Measurements from ENCODE around the gene ERICH6B.
"Not testable (repeated sequence)": the region's sequence is repeated elsewhere in the genome, so short reads cannot be mapped to it uniquely, and the experiment has no call there.

Gene ERICH6B

DNA sequence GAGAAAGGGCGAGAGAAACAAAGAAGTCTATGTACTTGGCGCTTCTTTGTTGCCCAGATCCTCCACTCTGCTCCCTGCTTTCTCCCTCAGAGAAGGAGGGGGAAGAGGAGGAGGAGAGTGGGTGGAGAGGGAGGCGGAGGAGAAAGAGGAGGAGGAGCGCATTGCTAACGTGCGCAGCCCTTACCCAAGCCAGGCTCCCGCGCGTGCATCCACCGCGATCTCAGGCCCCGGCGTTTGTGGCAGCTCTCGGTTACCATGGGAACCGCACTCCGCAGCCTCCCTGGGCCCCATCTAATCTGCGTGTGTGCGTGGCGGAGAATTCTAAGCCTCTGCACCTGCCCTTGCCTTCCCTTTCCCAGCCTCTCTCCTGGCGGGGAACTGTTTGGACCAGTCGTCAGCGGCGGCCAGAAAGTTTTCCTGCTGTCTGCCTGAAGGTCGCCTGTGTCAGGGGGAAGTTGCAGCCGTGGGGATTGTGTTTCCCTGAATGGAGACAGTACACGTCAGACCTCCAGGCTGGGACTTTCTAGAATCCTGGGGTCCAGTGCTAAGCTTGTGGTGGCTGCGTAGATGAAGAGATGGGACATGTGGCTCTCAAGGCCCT is at the start of gene ERICH6B:
ERICH6B (minus strand) TSS at position 239 of the 601 bp plus-strand sequence. CDS start 18,734 bp downstream, outside the sequence.
- no peak for DNase-seq

DNA sequence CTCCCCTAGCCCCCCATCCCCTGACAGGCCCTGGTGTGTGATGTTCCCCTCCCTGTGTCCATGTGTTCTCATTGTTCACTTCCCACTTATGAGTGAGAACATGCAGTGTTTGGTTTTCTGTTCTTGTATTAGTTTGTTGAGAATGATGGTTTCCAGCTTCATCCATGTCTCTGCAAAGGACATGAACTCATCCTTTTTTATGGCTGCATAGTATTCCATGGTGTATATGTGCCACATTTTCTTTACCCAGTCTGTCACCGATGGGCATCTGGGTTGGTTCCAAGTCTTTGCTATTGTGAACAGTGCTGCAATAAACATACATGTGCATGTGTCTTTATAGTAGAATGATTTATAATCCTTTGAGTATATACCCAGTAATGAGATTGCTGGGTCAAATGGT is 47.4 kb upstream of the ERICH6B start:
- DNase-seq: not testable (repeated sequence)

DNA sequence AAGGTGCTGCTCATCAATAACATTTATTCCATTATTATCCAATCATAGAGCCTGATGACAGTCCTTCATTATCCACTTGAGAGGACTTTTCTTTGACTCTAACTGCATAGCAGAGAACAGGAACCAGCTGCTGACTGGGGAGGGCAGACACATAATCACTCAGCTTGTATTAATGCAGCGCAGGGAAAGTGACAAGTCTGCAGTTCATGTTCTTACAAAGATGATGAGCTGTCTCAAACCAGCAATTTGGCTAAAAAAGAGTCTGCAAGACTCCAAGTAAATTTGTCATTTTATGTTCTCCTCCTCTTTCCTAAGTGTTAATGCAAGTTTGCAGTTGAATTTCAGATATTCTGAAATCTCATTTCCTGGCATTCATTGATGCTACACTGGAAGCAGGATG is 46.6 kb upstream of the ERICH6B start:
- no peak for DNase-seq

DNA sequence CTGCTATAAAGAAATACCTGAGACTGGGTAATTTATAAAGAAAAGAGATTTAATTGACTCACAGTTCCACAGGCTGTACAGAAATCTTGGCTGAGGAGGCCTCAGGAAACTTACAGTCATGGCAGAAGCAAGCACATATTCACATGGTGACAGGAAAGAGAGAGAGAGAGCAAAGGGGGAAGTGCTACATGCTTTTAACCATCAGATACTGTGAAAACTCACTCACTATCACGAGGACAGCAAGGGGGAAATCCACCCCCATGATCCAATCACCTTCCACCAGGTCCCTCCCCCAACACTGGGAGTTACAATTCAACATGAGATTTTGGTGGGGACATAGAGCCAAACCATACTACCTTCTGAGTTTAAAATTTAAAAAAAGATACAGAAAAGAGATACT is 44.9 kb upstream of the ERICH6B start:
- DNase-seq: not testable (repeated sequence)

DNA sequence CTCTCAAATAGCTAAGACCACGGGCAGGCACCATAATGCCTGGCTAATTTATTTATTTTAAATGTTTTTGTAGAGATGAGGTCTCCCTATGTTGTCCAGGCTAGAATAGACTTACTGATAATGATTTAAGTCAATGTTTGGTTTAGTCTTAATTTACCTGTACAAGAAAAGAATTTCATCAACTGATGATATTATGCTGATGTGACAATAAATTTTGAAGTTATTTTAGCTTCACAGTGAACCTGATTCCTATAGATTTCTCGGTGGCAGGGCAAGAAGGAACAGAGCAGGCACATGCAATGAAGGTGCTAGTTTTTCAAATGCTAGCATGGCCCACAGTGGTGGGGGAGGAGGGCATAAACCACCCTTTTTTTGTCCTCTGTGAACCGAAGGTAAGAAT is 44.0 kb upstream of the ERICH6B start:
- no peak for DNase-seq

DNA sequence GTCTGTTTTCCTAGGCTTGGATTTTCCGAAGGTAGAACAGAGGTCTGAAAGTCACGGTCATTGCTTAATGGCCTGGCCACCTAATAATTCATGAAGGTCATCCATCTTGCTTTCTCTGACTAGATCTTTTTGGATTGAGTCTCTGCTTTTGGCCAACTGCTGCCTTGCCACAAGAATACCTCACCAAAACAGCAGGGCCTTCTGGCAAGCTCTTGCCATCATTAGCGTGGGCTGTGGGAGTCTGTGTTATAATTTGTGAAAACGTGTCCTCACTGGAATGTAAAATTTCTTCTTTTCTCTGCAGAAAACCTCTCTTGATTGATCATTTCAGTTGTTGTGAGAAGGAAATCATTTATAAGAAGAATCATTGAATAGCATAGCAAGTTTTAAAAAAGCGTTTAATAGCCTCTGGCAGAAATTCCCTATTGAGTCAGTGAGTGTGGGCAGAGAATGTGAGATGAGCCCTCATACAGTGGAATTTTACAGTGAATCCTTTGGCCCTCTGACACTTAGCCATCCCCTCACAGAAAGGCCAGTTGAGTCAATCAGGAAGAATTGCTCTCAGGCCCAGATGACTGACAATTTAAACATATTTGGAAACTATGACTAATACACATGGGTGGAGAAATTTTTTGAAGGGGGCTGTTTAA is 43.2 kb upstream of the ERICH6B start:
- no peak for DNase-seq

DNA sequence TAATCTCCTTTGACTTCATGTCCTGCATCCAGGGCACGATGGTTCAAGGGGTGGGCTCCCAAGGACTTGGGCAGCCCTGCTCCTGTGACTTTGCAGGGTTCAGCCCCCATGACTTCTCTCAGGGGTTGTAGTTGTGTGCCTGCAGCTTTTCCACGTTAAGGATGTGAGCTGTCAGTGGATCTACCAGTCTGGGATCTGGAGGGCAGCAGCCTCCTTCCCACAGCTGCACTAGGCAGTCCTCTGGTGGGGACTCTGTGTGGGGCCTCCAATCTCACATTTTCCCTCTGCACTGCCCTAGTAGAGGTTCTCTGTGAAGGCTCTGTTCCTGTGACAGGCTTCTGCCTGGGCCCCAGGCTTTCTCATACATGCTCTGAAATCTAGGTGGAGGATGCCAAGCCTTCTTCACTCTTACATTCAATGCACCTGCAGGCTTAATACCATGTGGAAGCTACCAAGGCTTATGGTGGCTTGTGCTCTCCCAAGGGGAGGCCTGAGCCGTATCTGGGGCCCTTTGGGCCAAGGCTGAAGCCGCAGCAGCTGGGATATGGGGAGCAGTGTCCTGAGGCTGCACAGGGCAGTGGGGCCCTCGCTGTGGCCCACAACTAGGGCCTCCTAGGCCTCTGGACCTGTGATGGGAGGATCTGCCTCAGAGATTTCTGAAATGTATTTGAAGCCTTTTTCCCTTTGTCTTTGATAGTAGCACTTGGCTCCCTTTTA is 39.3 kb upstream of the ERICH6B start:
- no peak for DNase-seq

DNA sequence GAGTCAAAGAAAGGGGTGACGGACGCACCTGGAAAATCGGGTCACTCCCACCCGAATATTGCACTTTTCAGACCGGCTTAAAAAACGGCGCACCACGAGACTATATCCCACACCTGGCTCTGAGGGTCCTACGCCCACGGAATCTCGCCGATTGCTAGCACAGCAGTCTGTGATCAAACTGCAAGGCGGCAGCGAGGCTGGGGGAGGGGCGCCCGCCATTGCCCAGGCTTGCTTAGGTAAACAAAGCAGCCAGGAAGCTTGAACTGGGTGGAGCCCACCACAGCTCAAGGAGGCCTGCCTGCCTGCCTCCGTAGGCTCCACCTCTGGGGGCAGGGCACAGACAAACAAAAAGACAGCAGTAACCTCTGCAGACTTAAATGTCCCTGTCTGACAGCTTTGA is 29.7 kb upstream of the ERICH6B start:
- DNase-seq: not testable (repeated sequence)

DNA sequence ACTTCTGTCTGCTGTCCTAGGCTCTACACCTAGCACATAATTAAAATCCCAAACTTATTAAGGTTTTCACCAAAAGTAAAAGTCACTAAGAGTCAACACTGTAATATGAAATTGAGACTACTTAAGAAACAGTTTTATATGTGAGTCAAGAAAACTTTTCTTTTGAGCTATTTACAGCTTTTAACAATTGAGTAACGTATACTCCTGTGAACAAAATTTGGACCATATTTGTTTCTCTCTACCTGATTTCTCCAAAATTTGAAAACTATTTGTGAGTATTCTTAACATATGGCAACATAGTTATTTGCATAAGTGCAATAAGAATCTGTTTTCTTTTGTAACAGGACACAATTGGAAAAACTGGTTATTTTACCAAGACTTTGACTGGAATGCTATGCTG is 26.6 kb upstream of the ERICH6B start:
- not testable (repeated sequence) for DNase-seq

DNA sequence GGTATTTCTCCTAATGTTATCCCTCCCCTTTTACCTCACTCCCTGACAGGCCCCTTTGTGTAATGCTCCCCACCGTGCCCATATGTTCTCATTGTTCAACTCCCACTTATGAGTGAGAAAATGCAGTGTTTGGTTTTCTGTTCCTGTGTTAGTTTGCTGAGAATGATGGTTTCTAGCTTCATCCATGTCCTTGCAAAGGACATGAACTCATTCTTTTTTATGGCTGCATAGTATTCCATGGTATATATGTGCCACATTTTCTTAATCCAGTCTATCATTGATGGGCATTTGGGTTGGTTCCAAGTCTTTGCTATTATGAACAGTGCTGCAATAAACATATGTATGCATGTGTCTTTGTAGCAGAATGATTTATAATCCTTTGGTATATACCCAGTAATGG is 19.8 kb upstream of the ERICH6B start:
- DNase-seq: not testable (repeated sequence)

DNA sequence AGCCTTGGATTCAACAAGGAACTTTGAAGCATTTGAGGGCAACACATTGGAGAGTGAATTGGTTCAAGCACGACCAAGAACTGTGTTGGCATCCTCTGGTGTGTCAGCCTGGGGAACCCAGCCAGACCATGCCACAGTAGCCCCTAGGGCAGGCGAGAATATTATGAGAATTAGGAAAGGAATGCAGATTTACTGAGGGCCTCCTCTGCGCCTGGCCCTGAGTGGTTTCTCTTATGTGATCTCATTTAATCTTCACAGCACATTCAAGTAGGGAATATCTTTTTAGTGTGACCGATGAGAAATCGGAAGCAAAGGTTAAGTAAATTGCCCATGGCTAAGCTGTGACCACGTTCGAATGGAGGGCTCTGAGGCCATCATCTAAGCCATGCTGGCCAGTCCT is 15.3 kb upstream of the ERICH6B start:
- DNase-seq: no peak

DNA sequence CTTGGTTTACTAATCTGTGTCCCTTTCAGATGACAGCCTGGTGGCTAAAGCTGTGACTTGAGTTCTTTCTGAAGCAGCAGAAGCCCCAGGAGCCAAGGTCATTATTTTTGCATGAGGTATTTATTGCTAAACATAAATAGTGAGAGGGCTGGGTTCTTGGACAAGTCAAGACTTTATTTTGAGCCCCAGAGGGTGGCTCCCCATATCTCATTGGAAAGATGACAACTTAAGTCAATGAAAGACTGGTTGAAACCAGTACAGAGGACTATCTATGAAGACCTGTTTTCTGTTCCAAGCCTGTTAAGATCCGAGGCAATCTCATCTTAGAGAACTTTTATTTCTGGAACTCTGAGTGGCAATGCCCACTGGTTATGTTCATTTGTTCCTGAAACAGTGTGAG is 14.4 kb upstream of the ERICH6B start:
- no peak for DNase-seq

DNA sequence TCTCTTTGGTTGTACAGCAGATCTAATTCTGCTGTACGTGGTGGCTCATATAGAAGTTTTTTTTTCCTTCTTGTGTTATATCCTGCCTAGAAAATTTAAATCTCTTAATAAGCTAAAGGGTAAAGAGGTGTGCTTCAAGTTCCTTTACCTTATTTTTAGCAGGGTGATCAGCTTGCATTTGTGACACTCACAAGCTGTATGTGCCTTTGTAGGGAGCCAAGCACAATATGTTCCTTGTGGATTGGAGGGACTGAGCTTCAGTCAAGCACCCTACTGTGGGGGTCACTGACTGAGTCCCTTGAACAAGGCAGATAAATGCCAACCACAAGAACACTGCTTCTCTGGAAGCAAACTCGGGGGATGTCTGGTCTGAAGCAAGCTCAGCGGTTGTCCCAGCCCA is 12.6 kb upstream of the ERICH6B start:
- no peak for DNase-seq

DNA sequence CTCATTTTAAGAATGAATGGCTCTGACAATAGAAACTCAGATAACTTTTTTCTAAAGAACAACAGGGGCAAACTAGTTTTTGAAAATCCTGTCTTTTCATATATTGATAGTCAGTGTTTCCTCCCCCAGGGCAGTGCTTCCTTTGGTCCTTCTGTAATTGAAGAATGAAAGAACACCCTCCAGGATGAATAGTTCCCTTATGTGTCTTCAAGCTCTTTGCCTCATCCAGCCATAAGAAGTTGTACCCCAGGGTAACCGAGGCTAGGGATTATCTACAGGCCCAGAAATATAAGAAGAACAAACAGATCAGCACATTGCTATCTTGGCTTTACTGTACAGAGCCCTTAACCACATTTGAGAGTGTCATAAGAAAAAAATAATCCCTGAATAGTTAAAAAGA is 12.1 kb upstream of the ERICH6B start:
- DNase-seq: no peak

DNA sequence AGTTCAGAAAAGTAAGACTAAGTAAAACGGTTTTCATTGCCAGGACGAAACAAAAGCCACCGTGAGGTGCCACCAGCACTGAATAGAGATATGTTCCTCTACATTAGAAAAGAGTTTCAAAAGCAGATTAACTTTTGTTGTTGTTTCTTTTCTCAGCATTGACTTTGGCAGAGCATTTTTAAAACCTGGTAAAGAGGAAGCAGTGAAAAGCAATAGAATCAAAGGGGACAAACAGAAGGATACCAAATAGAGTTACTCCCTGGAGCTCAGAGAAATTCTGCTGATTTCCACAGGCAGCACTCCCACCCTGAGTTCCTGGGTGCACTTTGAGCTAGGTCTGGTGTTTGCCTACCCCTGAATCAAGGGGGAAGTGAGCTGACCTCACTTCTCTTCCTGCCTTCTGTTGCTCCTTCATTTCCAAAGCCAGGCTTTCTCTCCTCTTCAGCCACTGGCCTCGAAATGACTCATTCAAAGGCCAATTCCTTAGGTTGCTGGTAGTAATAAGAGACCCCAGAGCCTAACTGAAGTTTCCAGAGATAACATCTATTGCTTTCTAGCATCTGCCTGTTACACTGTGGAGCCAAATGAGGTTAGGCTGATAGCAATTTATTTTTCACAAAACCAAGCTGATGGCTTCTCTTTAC is 11.3 kb upstream of the ERICH6B start:
- DNase-seq: no peak

DNA sequence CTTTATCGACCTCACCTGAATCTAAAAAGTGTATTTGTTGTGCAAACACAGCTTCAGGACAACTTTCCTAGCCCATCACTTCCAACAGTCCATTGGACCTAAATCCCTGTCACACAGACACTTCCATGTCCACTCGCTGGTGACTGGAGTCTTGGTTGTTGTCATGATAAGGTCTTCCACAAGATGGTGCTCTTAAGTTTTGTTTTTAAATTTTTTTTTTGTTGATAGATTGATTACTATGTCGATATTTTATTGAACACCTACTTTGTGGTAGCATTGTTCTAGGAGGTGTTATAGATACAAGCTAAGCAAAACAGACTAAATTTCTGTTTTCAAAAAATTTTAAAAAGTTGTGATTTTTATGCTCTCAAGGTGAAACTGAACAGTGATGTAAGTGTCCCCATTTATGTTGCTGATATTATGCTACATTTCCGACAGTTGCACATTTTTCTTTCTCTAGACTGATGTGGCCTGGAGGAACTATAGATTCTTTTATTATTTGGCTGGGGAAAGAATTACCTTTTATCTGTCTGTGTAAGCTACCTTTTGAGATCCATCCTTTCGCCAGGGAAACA is 8.1 kb upstream of the ERICH6B start:
- DNase-seq: no peak

DNA sequence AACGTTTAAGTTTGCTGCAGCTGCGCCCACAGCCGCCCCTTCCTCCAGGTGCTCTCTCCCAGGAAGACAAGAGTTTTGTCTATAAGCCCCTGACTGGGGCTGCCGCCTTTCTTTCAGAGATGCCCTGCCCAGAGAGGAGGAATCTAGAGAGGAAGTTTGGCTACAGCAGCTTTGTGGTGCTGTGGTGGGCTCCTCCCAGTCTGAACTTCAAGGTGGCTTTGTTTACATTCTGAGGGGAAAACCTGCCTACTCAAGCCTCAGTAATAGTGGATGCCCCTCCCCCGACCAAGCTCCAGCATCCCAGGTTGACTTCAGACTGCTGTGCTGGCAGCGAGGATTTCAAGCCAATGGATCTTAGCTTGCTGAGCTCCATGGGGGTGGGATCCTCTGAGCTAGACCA is 6.4 kb upstream of the ERICH6B start:
- no peak for DNase-seq

DNA sequence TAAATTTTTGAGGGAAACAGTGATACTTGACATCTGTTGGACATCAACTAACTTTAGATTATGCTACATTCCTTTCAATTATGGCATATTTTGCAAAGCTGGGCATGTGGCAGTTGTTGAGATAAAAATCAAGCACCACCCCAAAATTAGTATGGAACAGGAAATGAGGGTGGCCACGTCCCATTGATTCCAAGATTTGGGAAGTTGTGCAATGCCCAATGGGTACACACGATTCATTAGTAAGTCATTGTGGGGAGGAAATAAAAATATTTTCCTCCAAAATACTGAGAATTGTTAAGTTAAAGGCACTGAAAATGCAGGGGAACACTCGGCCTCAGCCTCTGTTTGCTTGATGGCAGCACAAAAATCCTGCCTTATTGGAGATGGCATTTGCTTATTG is 7.6 kb downstream of the ERICH6B start:
- no peak for DNase-seq

DNA sequence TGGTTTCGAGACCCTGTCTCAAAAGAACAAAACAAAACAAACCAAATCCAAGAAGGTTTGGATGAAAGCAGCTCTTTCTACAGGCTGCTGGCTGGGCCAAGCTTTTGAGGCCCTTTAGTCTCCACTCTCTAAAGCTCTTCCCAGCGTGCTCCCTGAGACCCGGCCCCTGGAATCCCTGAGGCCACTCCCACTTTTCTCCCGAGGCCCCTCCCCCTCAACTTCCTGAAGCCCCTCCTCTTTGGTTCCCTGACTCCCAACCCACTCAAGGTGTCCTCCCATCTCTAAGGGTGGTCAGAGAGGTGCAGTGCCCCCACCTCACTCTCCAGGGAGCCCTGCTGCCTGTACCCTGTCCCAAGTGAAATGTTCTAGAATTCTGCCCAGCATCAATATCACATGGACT is 10.6 kb downstream of the ERICH6B start:
- DNase-seq: no peak

DNA sequence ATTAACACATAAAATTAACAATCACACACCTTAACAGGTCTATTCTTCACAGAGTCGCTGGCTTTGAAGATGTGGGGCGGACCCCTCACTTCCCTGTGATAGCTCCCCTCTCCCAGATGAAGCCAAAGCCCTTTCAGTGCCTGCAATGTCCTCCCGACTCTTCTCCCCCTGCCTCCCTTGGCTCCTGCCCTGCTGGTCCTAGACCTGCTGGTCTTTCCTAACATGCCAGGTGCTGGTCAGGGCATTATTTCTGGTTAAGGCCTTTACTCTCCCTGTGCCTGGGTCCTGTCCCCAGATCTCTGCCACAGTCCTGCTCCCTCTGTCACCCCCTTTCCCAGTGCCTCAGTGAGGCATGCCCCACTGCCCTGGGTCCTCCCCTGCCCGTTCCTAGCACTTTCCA is 12.2 kb downstream of the ERICH6B start:
- no peak for DNase-seq

DNA sequence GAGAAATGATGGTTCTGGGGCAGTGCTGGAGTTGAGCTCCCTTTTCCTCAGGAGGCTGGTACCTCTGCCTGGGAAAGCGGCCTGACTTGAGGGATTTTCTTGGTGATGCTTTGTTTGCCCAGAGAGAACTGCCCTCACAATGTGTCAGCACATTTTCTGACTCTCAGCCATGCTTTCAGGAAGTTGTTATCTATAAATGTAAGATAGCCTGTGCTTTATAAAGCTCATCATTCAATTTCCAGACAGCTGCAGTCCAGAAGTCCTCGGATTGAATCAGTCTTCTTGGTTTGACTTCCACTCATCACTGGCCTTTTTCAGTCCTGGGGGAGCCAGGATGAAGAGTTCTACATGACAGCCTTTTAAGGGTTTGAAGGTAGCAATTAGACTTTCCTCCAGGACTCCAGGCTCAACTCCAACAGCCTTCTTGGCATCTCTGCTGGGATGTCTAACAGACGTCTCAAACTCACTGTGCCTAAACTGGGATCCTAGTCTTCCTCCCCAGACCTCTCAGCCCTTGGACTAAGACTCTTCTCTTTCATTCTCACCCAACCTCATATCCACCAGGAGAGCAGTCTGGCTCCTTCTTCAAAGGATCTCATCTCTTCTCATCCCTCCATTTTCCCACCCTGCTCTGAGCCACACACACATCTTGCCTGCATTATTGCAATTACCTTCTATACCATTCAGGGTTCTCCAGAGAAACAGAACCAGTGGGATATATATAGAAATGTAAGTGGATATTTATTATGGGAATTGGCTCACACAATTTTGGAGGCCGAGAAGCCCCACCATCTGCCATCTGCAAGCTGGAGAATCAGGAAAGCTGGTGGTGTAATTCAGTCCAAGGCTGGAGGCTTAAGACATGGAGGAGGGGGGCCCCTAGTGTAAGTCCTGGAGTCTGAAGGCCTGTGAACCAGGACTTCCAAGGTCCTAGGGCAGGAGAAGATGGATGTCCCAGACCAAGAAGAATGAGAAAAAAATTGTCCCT is 13.1 kb downstream of the ERICH6B start:
- DNase-seq: no peak

DNA sequence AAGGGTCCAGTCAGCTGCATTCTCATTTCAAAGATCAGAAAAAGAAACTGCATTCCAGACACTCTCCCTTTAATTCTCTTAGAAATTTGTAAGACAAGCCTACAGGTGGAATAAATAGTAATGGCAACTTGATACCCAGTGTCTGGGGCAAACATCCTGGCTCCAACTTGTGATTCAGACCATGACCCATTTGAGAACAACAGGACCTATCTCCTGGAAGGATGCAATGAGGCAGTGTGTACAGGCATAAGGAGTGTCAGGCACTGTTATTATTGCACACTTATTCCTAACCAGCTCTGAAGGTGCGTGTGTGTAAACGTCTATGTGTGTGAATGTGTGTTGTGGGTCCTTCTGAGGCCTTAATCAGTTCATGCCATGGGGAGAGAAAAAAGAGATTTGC is 13.9 kb downstream of the ERICH6B start:
- no peak for DNase-seq
